ENCODE results near the gene BSND.

Gene BSND

DNA sequence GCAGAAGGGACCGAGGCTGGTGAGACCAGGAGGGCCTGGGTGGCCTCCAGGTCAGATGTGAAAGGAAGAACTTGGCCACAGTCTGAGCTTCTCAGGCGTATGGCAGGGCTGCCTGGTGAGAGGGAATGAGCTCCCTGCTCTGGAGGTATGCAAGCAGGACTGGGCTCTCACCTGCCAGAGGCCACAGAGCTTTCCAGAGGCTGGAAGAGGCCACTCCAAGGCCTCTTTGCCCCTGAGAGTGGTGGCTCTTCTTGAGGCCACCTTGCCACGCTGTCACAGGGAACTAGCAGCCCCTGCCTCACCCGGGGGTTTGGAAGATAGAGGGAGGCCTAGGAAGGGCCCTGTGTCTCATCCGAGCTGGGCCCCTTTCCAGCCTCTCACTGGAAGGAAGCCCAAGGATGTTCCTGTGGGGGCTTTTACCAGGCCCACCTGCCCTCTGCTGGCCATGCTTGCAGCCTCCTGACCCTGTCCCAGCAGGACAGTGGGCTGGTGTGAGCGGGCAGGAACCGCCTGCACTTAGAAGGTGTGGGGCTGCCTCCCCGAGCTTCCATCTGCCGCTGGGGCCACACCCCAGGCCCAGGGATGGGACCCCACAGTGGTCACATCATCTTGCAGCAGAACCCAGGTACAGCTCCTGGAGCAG, 50.7 kb downstream of the BSND start:
- DNase-seq = no peak

- DNase-seq = no peak
Observed at GRCh38 chr1:55049914-55050278, 51.2 kb downstream of the BSND start.

GRCh38 chr1:55050283-55050682, 51.5 kb downstream of the BSND start:
- DNase-seq = no peak

DNA sequence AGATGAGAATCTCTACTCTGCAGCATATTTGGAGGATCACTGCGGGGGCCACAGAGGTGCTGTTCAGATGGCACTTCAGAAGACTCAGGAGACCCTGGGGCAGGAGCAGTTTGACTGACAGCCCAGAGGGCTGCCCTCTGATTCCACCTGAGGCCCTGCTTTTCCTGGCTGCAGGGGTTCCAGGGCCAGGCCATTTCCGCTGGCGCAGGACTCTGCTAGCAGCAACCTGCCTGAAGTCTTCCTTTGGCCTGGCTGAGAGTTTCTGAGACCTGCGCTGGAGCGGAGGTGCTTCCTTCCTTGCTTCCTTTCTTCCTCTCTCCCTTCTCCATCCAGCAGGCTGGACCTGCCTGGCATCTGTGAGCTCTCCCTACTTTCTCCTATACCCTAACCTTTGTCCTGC, 52.4 kb downstream of the BSND start:
- no peak for DNase-seq

DNA sequence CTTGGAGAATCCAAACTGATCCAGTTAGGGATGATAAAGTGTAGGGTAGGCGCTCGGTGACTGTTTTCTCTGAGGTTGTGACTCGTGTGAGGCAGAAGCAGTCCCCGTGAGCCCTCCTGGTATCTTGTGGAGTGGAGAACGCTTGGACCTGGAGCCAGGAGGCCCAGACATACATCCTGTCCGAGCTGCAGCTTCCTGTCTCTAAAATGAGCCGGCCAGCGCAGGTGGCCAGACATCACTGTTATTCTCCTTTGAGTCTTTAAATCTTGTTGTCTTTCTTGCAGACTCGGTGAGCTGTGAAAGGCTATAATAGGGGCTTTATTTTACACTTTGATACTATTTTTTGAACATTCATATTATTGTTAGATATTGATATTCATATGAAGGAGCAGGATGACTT, 52.9 kb downstream of the BSND start:
- DNase-seq = no peak

GRCh38 chr1:55052221-55053142, 53.7 kb downstream of the BSND start:
- no peak for DNase-seq

- no peak for DNase-seq
Observed at GRCh38 chr1:55053265-55053954, 54.7 kb downstream of the BSND start.

- no peak for DNase-seq
Observed at GRCh38 chr1:55054396-55054795, 55.7 kb downstream of the BSND start.

DNA sequence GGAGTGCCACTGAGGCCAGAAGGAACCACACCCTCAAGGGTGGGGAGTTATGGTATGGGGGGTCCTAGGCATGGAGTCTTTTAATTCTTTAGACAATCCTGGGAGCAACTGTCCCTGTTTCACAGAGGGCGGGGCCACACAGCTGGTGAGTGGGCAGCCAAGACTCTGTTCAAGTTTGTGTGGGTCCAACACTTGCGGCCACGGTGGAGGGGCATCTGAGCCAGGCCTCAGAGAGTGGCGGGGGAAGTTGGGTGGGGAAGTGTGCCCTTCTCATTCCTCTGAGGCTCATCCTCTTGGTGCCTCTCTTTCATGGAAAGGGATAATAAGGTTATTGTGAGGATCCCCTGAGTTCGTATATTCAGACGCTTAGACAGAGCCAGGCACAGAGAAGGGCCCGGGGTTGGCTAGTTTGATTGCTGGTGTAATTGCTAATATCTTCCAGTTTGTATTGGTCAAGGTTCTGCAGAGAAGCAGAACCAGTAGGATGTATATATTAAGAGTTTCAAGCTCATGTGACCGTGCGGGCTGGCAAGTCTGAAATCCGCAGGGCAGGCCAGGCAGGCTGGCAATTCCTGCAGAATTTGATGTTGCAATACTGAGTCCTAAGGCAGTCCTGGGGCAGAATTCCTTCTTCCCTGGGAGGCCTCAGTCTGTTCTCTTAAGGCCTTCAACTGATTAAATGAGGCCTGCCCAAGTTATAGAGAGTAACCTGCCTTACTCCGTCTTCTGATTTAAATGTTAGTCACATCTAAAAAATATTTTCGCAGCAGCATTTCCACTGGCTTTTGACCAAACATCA, 56.5 kb downstream of the BSND start:
- DNase-seq = no peak

DNA sequence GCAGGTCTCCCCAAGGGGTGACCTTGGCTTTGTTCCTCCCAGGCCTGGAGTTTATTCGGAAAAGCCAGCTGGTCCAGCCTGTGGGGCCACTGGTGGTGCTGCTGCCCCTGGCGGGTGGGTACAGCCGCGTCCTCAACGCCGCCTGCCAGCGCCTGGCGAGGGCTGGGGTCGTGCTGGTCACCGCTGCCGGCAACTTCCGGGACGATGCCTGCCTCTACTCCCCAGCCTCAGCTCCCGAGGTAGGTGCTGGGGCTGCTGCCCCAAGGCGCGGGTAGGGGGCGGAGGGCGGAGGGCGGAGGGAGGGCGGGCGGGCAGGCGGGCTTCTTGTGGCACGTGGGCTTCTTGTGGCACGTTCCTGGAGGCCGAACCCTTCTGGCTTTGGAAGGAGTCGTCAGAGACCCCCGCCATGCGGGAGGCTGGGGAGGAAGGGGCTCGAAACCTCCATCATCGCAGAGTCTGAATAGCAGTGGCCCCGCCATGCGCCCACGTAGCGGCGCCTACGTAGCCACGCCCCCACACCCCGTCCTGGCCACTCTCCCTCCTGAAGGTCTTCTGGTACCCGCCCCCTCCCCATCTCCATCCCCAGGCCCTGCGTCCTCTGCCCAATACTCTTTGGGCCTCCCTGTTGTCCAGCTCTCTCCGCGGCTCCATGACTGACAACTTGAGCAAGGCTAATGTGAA, 57.4 kb downstream of the BSND start:
- DNase-seq = no peak

DNA sequence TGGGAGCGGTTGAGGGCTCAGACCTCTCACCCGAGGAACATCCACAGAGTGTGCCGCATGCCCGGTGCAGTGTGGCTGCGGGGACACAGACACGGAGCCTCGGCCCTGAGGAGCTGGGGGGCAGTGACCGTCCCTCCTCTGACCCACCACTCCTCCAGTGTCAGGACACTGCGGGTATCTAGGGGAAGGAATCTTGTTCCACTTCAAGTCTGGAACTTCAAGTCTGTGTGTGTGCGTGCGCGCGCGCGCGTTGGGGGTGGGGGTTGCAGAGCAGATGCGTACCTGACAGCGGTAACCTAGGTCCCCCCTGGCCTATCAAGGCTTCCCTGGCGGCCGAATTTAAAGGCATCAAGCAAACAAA, 57.9 kb downstream of the BSND start:
- DNase-seq = no peak

GRCh38 chr1:55057270-55057955, 58.7 kb downstream of the BSND start:
- DNase-seq = no peak

DNA sequence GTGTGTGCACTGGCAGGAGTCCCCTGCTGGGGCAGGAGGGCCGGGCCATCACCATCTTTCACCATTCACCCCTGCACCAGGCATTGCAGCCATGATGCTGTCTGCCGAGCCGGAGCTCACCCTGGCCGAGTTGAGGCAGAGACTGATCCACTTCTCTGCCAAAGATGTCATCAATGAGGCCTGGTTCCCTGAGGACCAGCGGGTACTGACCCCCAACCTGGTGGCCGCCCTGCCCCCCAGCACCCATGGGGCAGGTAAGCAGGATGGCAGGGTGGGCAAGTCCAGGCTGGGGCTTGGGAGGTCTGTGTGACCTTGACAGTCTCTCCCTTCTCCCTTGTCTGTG, 59.2 kb downstream of the BSND start:
- DNase-seq = no peak

GRCh38 chr1:55059302-55060132, 60.8 kb downstream of the BSND start:
- DNase-seq = no peak

GRCh38 chr1:55060133-55060999, 61.6 kb downstream of the BSND start:
- no peak for DNase-seq

DNA sequence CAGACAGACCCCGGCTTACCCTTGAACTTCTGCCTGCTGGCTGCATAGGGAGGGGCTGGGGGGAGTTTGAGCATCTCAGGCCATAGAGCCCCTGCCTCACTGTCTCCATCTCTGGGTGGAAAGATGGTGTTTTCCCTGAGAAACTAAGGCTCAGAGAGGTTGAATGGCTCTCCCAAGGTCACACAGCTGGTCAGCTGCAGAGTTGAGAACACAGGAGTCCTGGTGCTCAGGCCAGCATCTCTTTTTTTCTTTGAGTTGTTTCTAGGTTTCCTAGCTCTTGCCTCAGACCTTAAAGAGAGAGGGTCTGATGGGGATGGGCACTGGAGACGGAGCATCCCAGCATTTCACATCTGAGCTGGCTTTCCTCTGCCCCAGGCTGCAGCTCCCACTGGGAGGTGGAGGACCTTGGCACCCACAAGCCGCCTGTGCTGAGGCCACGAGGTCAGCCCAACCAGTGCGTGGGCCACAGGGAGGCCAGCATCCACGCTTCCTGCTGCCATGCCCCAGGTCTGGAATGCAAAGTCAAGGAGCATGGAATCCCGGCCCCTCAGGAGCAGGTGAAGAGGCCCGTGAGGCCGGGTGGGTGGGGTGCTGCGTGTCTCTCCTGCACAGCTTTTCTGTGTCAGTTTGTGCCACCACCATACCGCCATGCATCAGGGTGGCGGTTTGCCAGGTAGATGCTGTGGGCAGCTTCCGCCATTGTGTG, 62.4 kb downstream of the BSND start:
- no peak for DNase-seq

Measured in activated CD4-positive, alpha-beta T cell treated with anti-CD3 and anti-CD28 coated beads, Interleukin-2, amount 50 U/mL, for 1 hour (primary cell).